Stomach (tissue), 9 donors: ENCODE results near the gene EHMT2. TPM values are rescaled to one million over a fixed set of nuclear protein-coding genes. Genes with fewer than 3 reads are reported as not detected.

Source experiments
- DNase-seq, 2 donors: peaks; one replicate each; pipeline versions ENCODE4 v3.0.0 to v3.0.0-alpha.2; 2013 to 2019
- H3K27ac ChIP-seq, 5 donors: fragments of 200-600 bp in 4 of 5; sonication (generic) in 4 of 5; one replicate each; pipeline ENCODE4 v1.5.1; 2013 to 2019; ENCODE audit warnings: mild to moderate bottlenecking in 1 of 5, moderate library complexity in 1 of 5
- H3K27me3 ChIP-seq, 3 donors: fragments of 200-600 bp; sonication (generic); one replicate each; pipeline ENCODE4 v1.5.1; 2017 to 2019; ENCODE audit warnings: mixed run types in 1 of 3
- H3K36me3 ChIP-seq, 4 donors: fragments of 200-600 bp; sonication (generic); 1 replicate in 3 of 4; 2 replicates in 1 of 4; pipeline ENCODE4 v1.5.1; 2016 to 2019
- H3K4me1 ChIP-seq, 4 donors: fragments of 200-600 bp; sonication (generic); one replicate each; pipeline ENCODE4 v1.5.1; 2016 to 2019
- H3K4me3 ChIP-seq, 4 donors: fragments of 200-600 bp; sonication (generic) in 3 of 4; one replicate each; pipeline ENCODE4 v1.5.1; 2016 to 2019; ENCODE audit warnings: mild to moderate bottlenecking in 1 of 4
- H3K9me3 ChIP-seq, 4 donors: fragments of 200-600 bp; sonication (generic); one replicate each; pipeline ENCODE4 v1.5.1; 2016 to 2019
- EP300 ChIP-seq: sonication (generic); formaldehyde crosslinking; IDR thresholded peaks from one replicate; pipeline ENCODE4 v1.6.1; 2017; ENCODE audit warnings: antibody characterized with exemption
- POLR2A ChIP-seq, 4 donors: fragments of 450-650 bp; IDR thresholded peaks; one replicate each; pipeline ENCODE4 v1.6.1; 2016; ENCODE audit warnings: antibody characterized with exemption in 4 of 4, control low read depth in 2 of 4, mild to moderate bottlenecking in 1 of 4, moderate library complexity in 1 of 4
- POLR2AphosphoS5 ChIP-seq, 3 donors: sonication (generic); formaldehyde crosslinking; IDR thresholded peaks; one replicate each; pipeline ENCODE4 v1.6.1; 2016; ENCODE audit warnings: antibody characterized with exemption in 3 of 3
- WGBS, 5 donors: extraction: QIAGEN DNeasy Blood & Tissue Kit in 3 of 5; methylation state at CpG; one replicate each; pipeline versions ENCODE4 v1.1.5 to v1.1.7; 2013 to 2018; 5-methylcytosine and 5-hydroxymethylcytosine counted together
- intact Hi-C: fragments of 100-400 bp; cut with DNase I; formaldehyde crosslinking; loops from one replicate; pipeline ENCODE4 v1.15.1; 2023; ENCODE audit warnings: low total_unique reads
- polyA plus RNA-seq, 3 donors: library from polyadenylated mRNA; stranded (reverse); fragments of 200-250 nt; gene quantifications; one replicate each; pipeline ENCODE4 v1.2.3, GENCODE V29; 2013
- total RNA-seq, 5 donors: library from RNA; depleted of rRNA; stranded (reverse); fragments of >200 nt; gene quantifications; one replicate each; pipeline versions ENCODE4 v1.1.0 to v1.2.3, GENCODE V29; 2014 to 2016
- TF ChIP-seq, protein P1 (sequence below), 7 experiments: fragments of 450-650 bp in 4 of 7; fragments of 200-600 bp in 3 of 7; sonication (generic) in 3 of 7; IDR thresholded peaks; one replicate each; pipeline ENCODE4 v1.5.1; 2016 to 2019; ENCODE audit warnings: antibody characterized with exemption in 7 of 7, control low read depth in 2 of 7, mild to moderate bottlenecking in 1 of 7
- donor health status: healthy with polysubstance abuse.
- donor health status: Bipolar disorder and iron deficiency.
- donor health status: healthy.

The EHMT2 gene
- total and polyA plus RNA-seq, 8 donors: 12.1 to 58.0 (median 33.5) TPM

DNA sequence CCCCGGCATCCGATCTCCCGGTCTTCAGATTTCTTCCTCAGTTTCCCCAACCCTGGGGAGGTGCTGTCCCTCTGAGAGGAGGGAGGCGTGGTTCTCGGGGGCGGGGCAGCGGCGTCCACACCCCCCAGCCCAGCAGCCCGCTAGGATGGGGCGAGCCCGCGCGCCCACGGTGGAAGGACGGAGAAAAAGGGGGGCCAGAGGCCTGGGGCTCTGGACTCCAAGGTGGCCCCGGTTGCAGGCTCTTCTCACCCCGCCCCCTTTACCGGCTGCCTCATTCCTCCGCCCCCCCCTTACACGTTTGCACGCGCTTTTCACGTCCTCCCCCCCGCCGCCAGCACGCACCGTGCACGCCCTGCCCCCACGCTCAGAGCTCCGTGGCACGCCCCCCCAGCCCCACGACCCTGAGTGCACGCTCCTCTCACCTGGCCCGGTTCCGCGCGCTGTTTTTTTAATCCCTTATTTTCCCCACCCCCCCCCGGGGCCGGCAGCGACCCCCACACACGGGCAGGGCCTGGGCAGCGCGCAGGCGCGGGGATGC, 4.0 kb upstream of the EHMT2 start:
- intact Hi-C loops: no loop called here
- H3K9me3 ChIP-seq: no peaks in the 10 kb centered on the region

DNA sequence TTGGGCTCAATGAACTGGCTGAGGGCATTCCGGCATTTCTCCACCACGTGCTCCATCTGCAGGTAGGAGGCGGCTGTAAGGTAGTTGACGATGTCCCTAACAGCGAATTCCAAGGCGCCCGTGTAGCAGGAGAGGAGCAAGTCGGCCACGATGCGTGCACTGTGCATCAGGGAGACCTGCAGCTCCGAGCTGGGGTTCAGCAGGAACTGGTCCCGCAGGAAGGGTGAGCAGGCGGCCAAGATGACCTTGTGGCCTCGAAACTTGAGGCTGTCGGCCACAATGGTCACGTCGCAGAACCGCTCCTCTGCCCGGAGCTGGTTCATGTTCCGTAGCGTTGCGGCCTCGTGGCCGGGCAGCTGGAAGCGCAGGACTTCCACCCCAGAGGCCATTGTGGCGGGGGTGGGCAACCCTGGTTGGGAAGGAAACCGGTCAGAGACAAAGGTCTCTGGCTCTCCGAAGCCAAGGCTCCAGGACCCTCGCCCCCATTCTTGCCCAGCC, 3.5 kb upstream of the EHMT2 start:
- H3K4me3 ChIP-seq: peak overlapping the region; percentile 67 to 86 (median 75)
- H3K9me3 ChIP-seq: no peaks in the 10 kb centered on the region
- peaks cover 0 to 5% (median 2%) of the 10 kb centered on the region in 4 donors for H3K36me3 ChIP-seq
- 17 to 23% (median 20%) methylated on average over 1 to 29 of the region's 29 CpGs for WGBS, 5 donors
- peak in 1 of 2 donors; percentile 55 for DNase-seq
- TF ChIP-seq POLR2A (IDR thresholded peaks at IDR 0.05): no peak
- TF ChIP-seq POLR2AphosphoS5 (IDR thresholded peaks at IDR 0.05): no peak
- TF ChIP-seq, protein P1, sequence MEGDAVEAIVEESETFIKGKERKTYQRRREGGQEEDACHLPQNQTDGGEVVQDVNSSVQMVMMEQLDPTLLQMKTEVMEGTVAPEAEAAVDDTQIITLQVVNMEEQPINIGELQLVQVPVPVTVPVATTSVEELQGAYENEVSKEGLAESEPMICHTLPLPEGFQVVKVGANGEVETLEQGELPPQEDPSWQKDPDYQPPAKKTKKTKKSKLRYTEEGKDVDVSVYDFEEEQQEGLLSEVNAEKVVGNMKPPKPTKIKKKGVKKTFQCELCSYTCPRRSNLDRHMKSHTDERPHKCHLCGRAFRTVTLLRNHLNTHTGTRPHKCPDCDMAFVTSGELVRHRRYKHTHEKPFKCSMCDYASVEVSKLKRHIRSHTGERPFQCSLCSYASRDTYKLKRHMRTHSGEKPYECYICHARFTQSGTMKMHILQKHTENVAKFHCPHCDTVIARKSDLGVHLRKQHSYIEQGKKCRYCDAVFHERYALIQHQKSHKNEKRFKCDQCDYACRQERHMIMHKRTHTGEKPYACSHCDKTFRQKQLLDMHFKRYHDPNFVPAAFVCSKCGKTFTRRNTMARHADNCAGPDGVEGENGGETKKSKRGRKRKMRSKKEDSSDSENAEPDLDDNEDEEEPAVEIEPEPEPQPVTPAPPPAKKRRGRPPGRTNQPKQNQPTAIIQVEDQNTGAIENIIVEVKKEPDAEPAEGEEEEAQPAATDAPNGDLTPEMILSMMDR (IDR thresholded peaks at IDR 0.05): no peak
- TF ChIP-seq EP300: no peak
- peaks cover 33 to 70% (median 56%) of the 10 kb centered on the region in 4 donors for H3K4me1 ChIP-seq
- H3K27me3 ChIP-seq: no peaks in the 10 kb centered on the region
- intact Hi-C loops: no loop called here
- peak overlapping the region; percentile 81 to 92 (median 90) for H3K27ac ChIP-seq

More for the DNA sequence above, 4.0 kb upstream of the EHMT2 start:
- no peak for TF ChIP-seq EP300
- TF ChIP-seq POLR2AphosphoS5 (IDR thresholded peaks at IDR 0.05): no peak
- TF ChIP-seq, protein P1 (IDR thresholded peaks at IDR 0.05): no peak
- no peak for TF ChIP-seq POLR2A (IDR thresholded peaks at IDR 0.05)
- peaks cover 30 to 64% (median 51%) of the 10 kb centered on the region in 4 donors for H3K4me1 ChIP-seq
- WGBS, 5 donors: 1 to 2% (median 2%) methylated on average over 13 to 45 of the region's 45 CpGs
- no peaks in the 10 kb centered on the region for H3K36me3 ChIP-seq
- no peaks in the 10 kb centered on the region for H3K27me3 ChIP-seq
- H3K27ac ChIP-seq: peak overlapping the region; percentile 81 to 92 (median 90)
- peak overlapping the region; percentile 67 to 86 (median 75) for H3K4me3 ChIP-seq
- peak; percentile 57 to 83 for DNase-seq

DNA sequence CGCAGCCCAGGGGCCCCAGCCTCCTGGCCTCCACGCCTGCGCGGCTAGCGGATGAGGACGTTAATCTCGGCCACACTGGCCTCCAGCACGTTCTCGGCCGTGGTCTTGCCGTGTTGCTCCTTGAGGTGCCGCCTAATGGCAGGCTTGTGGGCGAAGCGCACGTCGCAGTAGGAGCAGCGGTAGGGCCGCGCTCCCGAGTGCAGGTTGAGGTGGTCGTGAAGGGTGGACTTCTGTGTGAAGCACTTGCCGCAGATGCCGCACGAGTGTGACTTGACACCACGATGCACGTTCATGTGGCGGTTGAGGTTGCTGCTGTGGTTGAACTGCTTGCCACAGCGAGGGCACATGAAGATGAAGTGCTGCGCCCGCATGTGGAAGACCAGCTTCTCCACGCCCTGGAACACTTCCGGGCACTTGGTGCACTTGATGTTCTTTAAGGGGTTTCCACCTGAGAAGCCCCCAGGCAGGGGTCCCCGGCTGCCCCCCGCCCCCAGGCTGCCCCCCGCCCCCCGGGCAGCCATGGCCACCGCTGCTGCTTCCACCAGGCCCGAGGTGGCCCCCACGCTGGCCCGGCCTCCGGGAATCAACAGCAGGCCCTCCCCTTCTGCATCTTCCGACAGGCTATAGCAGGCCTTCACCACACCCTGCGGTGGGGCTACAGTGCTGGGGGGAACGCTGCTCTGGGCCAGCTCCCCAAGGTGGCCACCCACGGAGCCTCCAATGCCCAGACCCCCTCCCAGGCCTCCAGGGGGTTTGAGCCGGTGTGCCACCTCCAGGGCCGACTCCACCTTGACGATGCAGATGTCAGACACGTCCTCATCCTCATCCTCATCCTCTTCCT, 2.6 kb upstream of the EHMT2 start:
- intact Hi-C loops: no loop called here
- Histone ChIP-seq H3K4me1 (peaks cover 33 to 73% (median 58%) of the 10 kb centered on the region in 4 donors), H3K9me3 (no peaks in the 10 kb centered on the region), H3K27ac (peak overlapping the region in 3 of 5 donors; percentile 81 to 92 (median 90)), H3K4me3 (no peak overlapping the region), H3K36me3 (peaks cover 0 to 14% (median 10%) of the 10 kb centered on the region in 4 donors), H3K27me3 (no peaks in the 10 kb centered on the region)
- DNase-seq: no peak
- TF ChIP-seq POLR2AphosphoS5 (IDR thresholded peaks at IDR 0.05) (no peak), POLR2A (IDR thresholded peaks at IDR 0.05) (no peak), EP300 (no peak)
- TF ChIP-seq, protein P1 (IDR thresholded peaks at IDR 0.05): no peak
- 78 to 88% (median 80%) methylated on average over 31 to 49 of the region's 49 CpGs for WGBS, 5 donors

DNA sequence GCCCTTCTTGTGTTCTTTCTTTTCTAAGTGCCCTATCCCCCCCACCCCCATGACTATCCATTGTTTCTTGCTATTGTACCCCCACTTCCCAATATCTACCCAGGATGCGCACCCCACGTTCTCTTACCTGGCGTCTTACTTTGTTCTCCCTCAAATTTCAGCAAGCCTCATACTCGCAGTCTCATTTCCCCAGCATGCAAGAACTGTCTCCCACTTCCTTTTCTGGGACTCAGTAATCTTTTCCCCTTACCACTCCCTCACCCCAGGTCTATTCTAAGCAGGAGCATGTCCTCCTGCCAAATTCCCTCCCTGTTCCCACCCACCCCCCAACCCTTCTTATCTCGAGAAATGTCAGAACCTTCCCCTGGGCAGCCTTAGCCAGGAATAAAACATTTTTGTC, 1.7 kb upstream of the EHMT2 start:
- Histone ChIP-seq H3K27ac (peak overlapping the region in 1 of 5 donors; percentile 91), H3K4me1 (peaks cover 33 to 73% (median 58%) of the 10 kb centered on the region in 4 donors), H3K4me3 (peak overlapping the region in 1 of 4 donors; percentile 99), H3K36me3 (peaks cover 4 to 23% (median 19%) of the 10 kb centered on the region in 4 donors), H3K27me3 (no peaks in the 10 kb centered on the region), H3K9me3 (no peaks in the 10 kb centered on the region)
- intact Hi-C loops: no loop called here
- TF ChIP-seq POLR2AphosphoS5 (IDR thresholded peaks at IDR 0.05) (no peak), POLR2A (IDR thresholded peaks at IDR 0.05) (no peak), EP300 (no peak)
- TF ChIP-seq, protein P1 (IDR thresholded peaks at IDR 0.05): no peak
- 53 to 77% (median 58%) methylated on average over 5 of the region's 5 CpGs for WGBS, 5 donors
- no peak for DNase-seq
